Measurements from ENCODE around the gene C11orf68.

Gene C11orf68

DNA sequence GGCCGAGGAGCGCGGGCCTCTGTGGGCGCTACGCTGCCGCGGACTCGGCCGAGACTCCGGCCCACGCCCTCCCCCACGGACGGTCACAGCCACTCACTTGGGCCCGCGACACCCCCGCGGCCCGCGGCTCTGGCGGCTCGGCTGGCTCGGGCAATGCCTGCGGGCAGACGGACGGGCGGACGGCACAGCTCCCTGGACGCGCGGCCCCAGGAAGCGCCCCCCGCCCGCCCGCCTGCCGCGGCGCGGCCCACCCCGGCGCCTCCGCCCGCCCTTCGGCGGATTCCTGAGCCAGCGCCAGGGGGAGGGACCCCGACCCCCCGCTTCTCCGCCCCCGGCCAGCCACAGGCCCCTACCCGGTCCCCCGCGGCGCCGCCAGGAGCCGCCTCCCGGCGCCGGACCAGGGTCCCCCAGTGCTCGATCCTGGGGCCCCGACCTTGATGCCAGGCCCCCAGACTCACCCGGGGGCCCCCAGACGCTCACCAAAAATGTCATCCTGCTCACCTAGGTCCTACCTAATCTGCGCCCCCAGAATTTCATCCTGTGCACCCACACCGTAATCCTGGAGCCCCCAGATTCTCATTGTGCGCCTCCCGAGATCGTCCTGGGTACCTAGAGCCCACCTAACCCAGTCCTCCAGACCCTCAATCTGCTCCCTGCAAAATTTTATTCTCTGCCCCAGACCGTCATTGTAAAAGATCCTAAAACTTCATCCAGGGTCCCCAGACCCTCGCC lies 46.1 kb downstream of the C11orf68 start, which contains the start of gene EFEMP2:
EFEMP2 (minus strand) TSS at position 215 of the 732 bp plus-strand sequence. CDS start 446 bp downstream, outside the sequence.
- no peak for DNase-seq (ENCODE audit: low read depth in 3 of 3, low spot score in 1 of 3)

DNA sequence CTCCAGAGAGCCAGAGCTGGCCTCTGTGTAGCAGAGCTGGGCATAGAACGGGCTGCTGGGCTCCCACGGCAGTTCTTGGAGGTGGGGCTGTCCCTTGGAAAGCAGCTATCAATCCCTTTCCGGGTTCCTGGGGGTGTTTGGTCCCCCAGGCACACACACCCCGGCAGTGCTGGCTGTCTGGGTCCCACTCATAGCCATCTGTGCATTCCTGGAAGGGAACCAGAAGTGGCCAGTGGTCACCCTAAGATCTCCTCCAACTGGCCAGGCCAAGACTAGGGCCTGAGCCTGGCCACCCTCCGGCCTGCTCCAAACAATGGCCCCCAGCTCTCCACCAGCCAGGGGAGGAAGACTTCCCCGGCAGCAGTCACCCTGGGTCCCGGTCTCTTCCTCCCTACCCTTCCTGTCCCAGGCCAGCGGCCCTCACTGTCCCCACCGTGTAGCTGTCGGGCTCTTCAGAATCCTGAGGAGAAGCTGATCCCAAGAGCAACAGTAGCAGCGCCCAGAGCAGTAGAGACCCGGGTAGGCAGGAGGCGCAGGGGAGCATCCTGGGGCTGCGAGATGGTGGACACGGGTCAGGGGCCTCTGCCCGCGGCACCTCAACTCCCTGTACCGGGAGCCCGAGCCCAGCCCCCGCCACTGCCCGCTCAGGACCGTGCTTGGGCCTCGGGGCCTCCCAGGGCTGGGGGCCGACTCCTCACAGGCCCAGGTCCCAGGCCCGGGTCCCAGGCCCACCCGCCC lies 46.9 kb downstream of the C11orf68 start:
- no peak for DNase-seq (ENCODE audit: low read depth in 3 of 3, low spot score in 1 of 3)

- DNase-seq (ENCODE audit: low read depth in 3 of 3, low spot score in 1 of 3), result no peak
These were observed 47.9 kb downstream of the C11orf68 start for GRCh38 chr11:65870706-65871681.

DNA sequence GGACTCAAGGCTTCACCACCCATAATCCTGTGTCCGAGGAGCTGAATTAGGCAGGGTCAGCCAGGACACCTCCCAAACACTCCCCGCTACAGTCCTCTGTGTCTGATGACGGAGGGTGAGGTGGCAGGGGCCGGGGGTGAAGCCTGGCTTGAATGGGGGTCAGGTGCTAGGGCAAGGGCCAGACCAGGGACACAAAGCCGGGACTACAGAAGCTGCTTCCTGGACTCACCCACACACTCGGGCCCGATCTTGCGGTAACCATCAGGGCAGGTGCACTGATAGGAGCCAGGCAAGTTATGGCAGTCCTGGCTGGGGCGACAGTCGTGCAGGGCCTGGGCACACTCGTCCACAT lies 48.6 kb downstream of the C11orf68 start:
- no peak for DNase-seq (ENCODE audit: low read depth in 3 of 3, low spot score in 1 of 3)

DNA sequence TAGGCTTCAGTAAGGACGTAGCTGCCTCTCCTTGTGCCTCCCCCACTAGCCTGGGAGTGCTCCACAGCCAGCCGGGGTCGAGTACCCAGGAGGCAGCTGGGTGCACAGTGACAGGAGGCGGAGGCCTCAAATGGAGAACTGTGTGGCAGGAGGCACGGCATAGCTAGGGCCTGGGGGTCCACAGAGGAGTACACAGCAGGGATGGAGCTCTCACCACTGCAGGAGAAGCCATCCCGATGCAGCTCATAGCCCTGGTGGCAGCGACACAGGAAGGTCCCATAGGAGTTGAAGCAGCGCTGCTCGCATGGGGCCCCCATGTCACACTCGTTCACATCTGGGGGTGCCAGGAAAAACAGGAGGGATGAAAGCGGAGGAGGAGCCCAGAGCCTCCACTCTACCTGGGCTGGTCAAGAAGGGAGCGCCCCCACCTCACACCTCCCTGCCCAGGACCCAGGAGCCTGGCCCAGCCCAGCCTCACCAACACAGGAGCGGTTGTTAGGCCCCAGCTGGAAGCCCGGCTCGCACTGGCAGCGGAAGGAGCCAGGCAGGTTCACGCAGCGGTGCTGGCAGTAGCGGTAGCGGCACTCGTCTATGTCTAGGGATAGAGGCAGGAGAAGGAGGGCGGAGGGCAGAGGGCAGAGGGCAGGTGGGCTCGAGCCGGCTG lies 49.1 kb downstream of the C11orf68 start:
- no peak for DNase-seq (ENCODE audit: low read depth in 3 of 3, low spot score in 1 of 3)

GRCh38 chr11:65868907-65869306 lies 50.0 kb downstream of the C11orf68 start:
- no peak for DNase-seq (ENCODE audit: low read depth in 3 of 3, low spot score in 1 of 3)

DNA sequence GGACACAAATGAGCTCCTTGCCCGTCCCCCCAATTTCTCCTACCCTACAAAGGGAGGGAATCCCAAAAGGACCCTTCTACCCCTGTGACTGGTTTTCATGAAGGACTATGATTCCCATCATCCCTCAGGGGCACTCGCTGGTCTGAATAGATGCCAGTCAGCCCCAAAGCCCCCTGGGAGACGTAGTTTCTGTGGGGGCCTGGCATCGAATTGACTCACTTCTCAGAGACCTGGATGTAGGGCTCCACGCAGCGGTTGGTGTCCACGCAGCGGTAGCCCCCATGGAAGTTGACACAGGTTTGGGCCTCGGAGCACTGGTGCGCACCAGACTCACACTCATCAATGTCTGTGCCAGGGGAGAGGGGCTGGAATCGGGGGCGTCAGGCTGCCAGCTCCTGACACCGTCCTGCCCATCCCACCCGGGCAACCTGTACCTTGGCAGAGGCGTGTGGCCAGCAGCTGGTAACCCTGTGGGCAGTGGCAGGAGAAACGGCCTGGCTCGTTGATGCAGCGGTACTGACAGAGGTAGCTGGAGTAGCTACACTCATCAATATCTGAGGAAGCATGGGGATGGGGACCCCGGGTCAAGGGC lies 50.7 kb downstream of the C11orf68 start:
- DNase-seq (ENCODE audit: low read depth in 3 of 3, low spot score in 1 of 3), result no peak

DNA sequence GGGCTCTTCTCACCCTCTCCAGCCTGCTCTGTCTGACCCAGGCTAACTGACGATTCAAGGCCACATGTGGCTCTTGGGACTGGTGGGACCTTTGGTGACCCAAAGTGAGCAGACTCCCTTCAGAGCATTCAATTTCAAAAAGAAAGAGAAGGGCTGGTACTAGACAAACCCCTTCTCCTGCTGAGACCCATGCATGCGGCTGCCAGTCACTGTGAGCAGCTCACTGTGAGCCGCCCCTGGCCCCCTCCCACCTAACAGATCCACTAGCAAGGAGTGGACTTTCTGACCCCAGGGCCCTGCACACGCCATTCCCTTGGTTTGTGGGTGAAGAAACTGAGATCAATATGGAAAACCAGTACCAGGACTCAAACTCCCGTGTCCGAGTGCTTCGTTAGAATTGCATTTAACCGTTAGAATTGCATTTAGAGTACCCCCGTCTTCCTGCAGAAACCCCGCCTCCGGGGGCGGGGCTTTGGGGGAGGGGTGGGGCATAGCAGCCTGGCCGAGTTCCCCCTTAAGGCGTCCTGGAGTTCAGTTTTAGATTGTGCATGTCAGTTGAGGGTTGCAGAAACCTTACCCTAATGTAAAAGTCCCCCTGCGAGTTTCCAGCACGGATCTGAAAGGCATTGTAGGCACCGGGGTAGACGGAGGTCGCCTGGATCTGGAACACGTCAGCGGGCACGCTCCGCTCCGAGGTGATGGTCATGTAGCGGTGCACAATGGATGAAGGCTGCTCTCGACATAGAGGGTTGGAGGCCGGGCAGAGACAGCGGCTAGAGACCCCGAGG lies 51.4 kb downstream of the C11orf68 start:
- DNase-seq (ENCODE audit: low read depth in 3 of 3, low spot score in 1 of 3), result no peak

Data from stimulated activated CD4-positive, alpha-beta T cell treated with anti-CD3 and anti-CD28 coated beads, TNF-alpha, amount 100 ng/mL, for 1 hour (primary cell).